ENCODE results near the gene CASR. TPM values are rescaled to one million over a fixed set of nuclear protein-coding genes. Genes with fewer than 3 reads are reported as not detected.

CASR gene
- total RNA-seq, 1 experiment from 2014 or later: 0.02 TPM

DNA sequence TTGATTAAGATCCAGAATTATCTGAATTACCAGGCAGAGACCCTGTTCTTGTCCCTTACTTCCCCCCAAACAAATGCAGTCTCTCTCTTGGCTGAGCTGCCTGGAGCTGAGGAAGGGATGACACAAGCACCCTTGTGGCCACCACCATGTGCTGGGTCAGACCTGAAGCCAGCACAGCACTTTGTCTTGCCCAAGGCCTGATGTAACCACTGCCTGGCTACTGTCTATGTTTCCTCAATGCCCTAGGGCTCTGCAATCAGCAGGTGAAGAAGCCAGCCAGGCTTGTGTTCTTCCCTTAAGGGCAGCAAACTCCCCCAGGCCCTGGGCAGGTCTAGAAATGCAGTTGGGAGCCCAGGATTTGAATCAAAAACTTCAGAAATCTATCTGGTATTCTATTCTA lies 15.8 kb upstream of the CASR start:
- Histone ChIP-seq H3K18ac (ENCODE audit: insufficient read length, low read depth, low read length) (no peak overlapping the region), H3K9ac (ENCODE audit: extremely low read depth, insufficient read length, low read length) (no peak overlapping the region), H2BK120ac (ENCODE audit: low read depth, low read length, poor library complexity, severe bottlenecking) (no peak overlapping the region), H2BK12ac (ENCODE audit: insufficient read length, low read depth, low read length) (no peak overlapping the region), H3K27ac (ENCODE audit: insufficient read length, low read depth, low read length) (no peak overlapping the region), H3K4ac (ENCODE audit: low read depth, low read length) (no peak overlapping the region), H3K56ac (ENCODE audit: insufficient read length, low read depth, low read length) (no peak overlapping the region), H4K20me1 (ENCODE audit: control insufficient read depth, insufficient read depth, insufficient read length) (no peaks in the 10 kb centered on the region), H2AFZ (ENCODE audit: low read length) (no peak overlapping the region), H2AK5ac (ENCODE audit: insufficient read length, low read length) (no peak overlapping the region), H2BK15ac (ENCODE audit: low read depth, low read length) (no peak overlapping the region), H3K23me2 (ENCODE audit: insufficient read length, low read depth, low read length, poor library complexity, severe bottlenecking) (no peaks in the 10 kb centered on the region), H2BK20ac (ENCODE audit: low read depth, low read length, poor library complexity, severe bottlenecking) (no peak overlapping the region), H4K5ac (ENCODE audit: insufficient read length, low read depth, low read length) (no peak overlapping the region), H3K9me3 (ENCODE audit: control insufficient read depth, low read depth, low read length) (no peaks in the 10 kb centered on the region), H4K8ac (replicated peaks; ENCODE audit: insufficient read length, low read depth, low read length) (no peak overlapping the region), H3T11ph (ENCODE audit: low read length) (no peak overlapping the region), H3K14ac (ENCODE audit: insufficient read depth, low read length) (no peak overlapping the region), H3K4me2 (ENCODE audit: insufficient read depth, insufficient read length, low read length) (no peak overlapping the region), H2BK5ac (ENCODE audit: insufficient read length, low read length) (no peak overlapping the region), H3K79me1 (ENCODE audit: insufficient read depth, low read depth, low read length, poor library complexity, severe bottlenecking) (no peaks in the 10 kb centered on the region), H3K79me2 (ENCODE audit: insufficient read depth, low read length) (no peaks in the 10 kb centered on the region), H3K27me3 (ENCODE audit: insufficient read depth, low read length) (no peaks in the 10 kb centered on the region), H4K91ac (ENCODE audit: insufficient read length, low read depth, low read length) (no peak overlapping the region), H3K23ac (ENCODE audit: insufficient read length, low read depth, low read length) (no peak overlapping the region), H3K4me1 (ENCODE audit: insufficient read depth, low read length) (no peaks in the 10 kb centered on the region)
- H3K27ac Mint-ChIP-seq: no peak overlapping the region
- TF ChIP-seq, protein P1, sequence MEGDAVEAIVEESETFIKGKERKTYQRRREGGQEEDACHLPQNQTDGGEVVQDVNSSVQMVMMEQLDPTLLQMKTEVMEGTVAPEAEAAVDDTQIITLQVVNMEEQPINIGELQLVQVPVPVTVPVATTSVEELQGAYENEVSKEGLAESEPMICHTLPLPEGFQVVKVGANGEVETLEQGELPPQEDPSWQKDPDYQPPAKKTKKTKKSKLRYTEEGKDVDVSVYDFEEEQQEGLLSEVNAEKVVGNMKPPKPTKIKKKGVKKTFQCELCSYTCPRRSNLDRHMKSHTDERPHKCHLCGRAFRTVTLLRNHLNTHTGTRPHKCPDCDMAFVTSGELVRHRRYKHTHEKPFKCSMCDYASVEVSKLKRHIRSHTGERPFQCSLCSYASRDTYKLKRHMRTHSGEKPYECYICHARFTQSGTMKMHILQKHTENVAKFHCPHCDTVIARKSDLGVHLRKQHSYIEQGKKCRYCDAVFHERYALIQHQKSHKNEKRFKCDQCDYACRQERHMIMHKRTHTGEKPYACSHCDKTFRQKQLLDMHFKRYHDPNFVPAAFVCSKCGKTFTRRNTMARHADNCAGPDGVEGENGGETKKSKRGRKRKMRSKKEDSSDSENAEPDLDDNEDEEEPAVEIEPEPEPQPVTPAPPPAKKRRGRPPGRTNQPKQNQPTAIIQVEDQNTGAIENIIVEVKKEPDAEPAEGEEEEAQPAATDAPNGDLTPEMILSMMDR (conservative IDR thresholded peaks at IDR 0.05): no peak
- H3K27me3 Mint-ChIP-seq (ENCODE audit: low read depth): peaks cover 3% of the 10 kb centered on the region; the same call in 1 of the 2 replicates
- peaks cover 19 to 26% of the 10 kb centered on the region in 2 experiments for H3K9me3 Mint-ChIP-seq
- H3K4me1 Mint-ChIP-seq: no peaks in the 10 kb centered on the region
- DNase-seq: no peak
- H3K4me3 Mint-ChIP-seq: no peak overlapping the region
- peaks cover 0 to 4% (median 3%) of the 10 kb centered on the region in 3 experiments; a peak in 2 of 7 replicates for H3K36me3 Mint-ChIP-seq (ENCODE audit: insufficient read depth in 1 of 3, low read depth in 3 of 3)
